Body of pancreas (tissue), 4 donors: Measurements from ENCODE around the gene STPG3.

Source experiments
- CTCF ChIP-seq, 7 experiments: fragments of 450-650 bp in 4 of 7; fragments of 200-600 bp in 3 of 7; sonication (generic) in 3 of 7; IDR thresholded peaks; one replicate each; pipeline ENCODE4 v1.5.1; 2016 to 2019; ENCODE audit warnings: antibody characterized with exemption in 7 of 7
- POLR2A ChIP-seq, 3 donors: fragments of 450-650 bp; IDR thresholded peaks; one replicate each; pipeline ENCODE4 v1.6.1; 2016; ENCODE audit warnings: antibody characterized with exemption in 3 of 3, mild to moderate bottlenecking in 2 of 3

- TF ChIP-seq POLR2A (IDR thresholded peaks at IDR 0.05) (no peak), CTCF (IDR thresholded peaks at IDR 0.05) (no peak)
These were observed 49.5 kb downstream of the STPG3 start for GRCh38 chr9:137300567-137301080.
